GM19239 (cell line): ENCODE results near the gene NEUROD2.

Experiments used
- DNase-seq: peaks from one replicate; pipeline ENCODE4 v3.0.0; 2011; ENCODE audit warnings: low spot score; ENCODE audit not compliant: insufficient read length
- FAIRE-seq: peaks from 2 replicates; lab custom pipeline; 2011; peaks lifted over from hg19 to GRCh38; lab: Jason Lieb, UNC

The NEUROD2 gene

GRCh38 chr17:39621523-39622379 is 14.0 kb upstream of the NEUROD2 start:
- FAIRE-seq: peak; percentile 80
- DNase-seq: peak; percentile 93

DNA sequence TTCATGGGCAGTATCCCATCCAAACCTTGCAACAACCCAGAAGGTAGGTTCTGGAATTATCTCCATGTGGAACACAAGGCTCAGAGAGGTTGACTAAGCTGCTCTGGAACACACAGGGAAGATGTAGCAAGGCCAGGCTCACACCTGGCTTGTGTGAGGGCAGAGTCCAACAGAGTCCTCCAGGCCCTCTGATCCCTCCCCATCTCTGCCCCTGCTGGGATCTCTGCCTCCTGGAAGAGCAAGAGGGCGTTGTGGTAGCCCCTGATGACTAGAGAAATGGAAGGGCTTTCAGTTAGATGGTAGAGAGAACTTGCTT is 12.0 kb upstream of the NEUROD2 start:
- no peak for FAIRE-seq
- no peak for DNase-seq

DNA sequence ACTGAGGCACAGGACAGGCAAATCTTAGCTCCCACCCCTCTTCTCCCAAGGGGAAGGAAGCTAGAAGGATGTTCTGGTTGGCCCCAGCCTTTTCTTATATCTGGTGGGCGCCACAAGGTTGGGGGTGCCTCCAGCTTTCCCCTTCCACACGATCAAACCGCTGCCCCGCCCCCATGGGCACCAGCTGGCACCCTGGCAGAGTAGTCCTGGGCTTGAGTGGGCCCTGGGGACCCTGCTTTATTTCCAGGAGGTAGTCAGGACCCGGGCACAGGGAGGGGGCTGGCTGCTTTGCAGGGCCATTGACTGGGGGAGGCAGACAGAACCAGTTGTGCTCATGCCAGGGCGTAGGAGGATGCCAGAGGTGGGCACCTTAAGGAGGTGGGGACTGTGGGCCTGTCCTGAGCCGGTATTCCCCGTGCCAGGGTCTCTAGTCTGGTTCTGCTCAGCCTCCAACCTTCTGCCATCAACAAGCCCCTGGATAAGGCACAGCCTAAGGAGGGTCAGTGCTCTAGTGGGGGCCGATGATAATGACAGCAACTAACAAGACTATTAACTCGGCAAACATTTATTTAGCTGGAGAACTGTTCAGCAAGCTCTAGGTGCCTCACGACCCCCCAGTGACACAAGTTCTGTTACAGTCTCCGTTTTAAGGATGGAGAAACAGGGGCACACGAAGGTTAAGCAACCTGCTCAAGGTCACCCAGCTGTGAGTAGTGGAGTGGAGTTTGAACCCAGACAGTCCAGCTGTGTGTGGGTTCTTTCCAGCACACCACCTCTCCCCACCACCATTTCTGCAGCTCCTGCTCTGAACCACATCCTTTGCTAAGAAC is 11.5 kb upstream of the NEUROD2 start:
- DNase-seq (no peak), FAIRE-seq (no peak)

DNA sequence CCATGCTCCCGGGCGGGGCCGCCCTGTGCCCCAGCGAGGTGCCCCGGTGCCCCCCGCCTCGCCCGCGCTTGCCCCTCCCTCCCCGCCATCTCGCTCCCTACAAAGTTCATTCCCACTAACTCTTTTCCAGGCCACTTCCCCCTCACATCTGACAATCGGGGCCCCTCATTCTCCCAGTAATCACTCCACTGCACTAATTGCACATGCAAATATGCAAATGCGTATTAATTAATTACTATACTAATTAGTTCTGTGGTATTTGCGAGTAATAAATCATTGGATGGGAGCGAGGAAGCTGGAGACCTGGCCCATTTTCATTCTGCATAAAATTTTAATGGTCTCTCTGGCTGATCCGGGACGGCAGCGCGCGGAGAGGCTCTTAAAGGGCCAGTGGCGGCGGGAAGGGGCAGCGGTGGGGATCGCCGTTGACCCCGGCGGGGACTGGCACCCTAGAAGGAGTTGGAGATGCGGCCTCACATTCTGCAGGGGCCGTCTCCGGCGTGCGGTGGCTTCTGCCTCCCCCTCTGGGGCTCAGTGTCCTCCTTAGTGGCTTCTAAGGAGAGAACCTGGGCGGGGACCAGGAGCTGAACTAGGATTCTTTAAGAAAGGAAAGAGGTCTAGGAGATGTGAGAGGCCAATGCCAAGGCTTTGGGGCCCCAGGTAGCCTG is 10.7 kb upstream of the NEUROD2 start:
- FAIRE-seq (no peak), DNase-seq (no peak)

GRCh38 chr17:39617446-39618245 is 9.9 kb upstream of the NEUROD2 start:
- DNase-seq (peak; percentile 61), FAIRE-seq (peak; percentile 82)

DNA sequence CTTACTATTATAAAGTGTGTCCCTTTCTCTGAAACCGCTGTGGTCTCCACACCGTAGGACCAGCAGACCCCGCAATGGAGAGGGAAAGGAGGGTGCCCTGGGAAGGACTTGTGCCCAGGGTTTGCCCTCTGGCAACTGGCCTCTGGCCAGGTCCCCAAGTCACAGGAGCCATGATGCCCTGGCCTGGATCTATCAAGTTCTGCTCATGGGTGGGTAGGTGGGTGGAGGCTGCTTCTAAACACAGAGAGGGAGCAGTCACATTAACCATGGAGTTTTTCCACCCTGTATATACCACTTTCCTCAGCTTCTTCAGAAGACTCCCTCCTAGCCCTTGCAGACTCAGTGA is 9.4 kb upstream of the NEUROD2 start:
- no peak for FAIRE-seq
- no peak for DNase-seq

DNA sequence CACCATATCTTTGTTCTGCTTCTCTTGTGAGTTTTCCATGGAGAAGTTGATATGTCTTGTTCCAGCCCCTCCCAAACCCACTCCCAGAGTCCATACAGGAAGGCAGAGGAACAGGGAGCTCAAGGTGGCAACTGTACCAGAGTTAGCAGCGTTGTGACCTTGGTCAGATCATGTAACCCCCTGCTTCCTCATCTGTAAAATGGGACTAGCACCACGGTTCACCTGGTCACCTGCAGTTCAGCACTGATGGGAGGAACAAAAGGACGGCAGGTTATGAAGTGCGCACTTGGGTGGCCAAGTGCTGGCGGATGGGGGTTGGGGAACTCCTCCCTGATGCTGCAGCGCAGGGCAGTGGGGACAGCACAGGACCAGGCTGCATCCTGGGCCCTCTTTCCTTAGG is 7.7 kb upstream of the NEUROD2 start:
- FAIRE-seq: no peak
- no peak for DNase-seq

DNA sequence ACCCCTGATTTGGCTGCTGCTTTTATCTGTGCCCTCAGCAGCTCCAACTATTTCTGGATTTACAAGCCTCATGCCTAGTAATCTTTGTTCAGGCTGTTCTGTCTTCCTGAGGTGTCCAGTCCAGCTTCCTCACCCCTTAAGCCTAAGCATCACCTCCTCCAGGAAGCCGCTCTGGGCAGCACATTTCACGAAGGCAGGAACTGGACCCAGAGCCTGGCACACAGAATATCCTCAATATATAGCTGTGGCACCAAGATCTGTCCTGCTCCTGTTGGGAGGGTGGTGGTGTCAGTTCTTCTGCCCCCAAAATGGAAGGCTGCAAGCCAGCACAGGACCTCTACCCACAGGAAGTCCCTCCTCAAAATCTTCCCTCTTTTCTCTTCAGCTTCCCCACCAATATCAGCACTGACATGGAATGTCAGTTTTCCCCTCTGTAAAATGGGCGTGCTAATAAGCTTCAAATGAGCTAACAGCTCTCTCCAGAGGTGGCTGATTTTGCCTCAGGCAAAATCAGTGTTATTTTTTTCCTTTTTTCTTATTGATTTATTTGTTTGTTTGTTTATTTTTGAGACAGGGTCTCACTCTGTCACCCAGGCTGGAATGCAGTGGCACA is 6.9 kb upstream of the NEUROD2 start:
- no peak for FAIRE-seq

DNA sequence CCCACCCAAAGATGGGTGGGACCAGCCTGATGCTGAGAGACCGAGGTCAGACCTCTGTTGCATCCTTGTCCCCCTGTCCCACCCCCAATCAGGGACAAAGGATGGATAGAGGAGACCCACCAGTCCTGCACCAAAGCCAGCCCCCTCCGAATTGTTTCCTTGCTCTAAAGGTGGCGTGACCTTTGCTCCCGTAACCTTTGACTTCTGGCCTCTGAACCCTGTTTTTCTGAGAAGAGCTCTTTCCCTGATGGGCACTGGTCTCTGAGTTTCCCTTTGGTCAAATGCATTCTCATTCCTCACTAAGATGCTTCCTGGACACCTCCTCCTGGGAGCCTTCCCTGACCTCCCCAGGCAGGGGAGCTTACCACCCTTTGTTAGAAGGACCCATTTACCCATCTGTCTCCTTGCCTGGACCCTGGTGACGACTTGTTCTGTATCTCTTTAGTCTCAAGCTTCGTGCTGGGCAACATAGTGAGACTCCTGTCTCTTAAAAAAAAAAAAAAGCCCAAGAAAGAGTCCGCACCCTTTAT is 5.3 kb upstream of the NEUROD2 start:
- DNase-seq (no peak), FAIRE-seq (no peak)

More for the DNA sequence above, 6.9 kb upstream of the NEUROD2 start:
- DNase-seq: no peak

- FAIRE-seq (no peak), DNase-seq (no peak)
These were observed 4.7 kb upstream of the NEUROD2 start for GRCh38 chr17:39612291-39612894.

- DNase-seq: no peak
- FAIRE-seq: no peak
These were observed 3.8 kb upstream of the NEUROD2 start for GRCh38 chr17:39611401-39612112.

DNA sequence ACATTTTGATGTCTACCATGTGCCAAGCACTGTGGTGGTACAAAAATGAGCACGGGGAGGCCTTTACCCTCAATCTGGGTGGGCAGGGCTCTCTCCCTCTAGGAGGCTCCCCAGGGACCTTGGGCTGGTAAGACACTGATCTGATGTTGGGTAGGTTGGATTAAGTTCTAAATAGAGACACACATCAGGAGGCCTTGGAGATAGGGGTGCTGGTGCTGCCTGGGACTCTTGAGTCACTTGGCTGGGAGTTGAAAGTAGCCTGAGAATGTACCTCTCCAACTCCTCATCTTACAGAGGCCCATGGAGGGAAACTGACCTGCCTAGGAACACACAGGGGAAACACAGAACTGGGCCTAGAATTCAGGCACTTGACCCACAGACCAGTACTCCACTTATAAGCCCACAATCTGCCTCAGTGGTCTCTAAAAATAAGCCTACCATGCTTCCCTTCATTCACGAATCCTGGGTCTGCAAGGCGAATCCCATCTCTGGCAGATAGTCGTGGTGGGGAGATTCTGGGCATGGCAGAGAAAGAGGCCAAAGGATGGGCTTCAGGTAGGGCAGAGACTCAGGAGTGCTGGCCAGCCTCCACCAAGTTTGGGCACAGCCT is 1.8 kb upstream of the NEUROD2 start:
- FAIRE-seq (no peak), DNase-seq (no peak)

- no peak for DNase-seq
- no peak for FAIRE-seq
These were observed 642 bp upstream of the NEUROD2 start for GRCh38 chr17:39608142-39608981.

DNA sequence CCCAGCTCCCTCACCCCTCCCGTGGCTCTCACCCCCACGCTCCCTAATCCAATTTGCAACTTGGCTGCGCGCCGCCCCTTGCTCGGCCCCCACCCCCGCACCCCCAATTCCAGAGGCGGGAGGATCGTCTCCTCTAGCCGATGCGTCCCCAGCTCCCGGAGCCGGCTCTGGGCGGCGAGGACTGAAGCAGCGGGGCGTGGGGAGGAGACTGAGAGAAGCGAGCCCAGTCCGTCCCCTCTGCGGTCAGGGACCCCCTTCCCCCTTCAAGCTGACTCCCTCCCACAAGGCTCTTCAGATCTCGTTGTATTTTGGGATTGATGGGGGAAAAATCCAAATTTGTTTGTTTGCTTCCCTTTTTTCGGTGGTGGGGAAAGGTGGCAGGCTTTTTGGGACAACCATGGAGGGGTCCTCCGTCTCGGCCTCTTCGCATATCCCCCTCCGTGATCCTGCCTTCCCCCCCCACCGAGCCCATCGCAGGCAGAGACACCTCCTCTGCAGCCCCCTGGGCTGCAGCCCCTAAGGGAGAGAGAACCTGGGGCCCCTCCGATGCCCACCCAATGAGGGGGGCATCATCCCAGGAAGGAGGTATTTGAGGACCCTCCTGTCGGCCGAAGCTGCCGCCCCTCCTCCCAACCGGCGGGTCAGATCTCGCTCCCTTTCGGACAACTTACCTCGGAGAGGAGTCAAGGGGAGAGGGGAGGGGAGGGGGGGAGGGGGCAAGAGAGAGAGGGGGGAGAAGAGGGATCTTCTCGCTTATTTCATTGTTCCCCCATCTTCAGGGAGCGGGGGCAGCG is 466 bp downstream of the NEUROD2 start:
- no peak for DNase-seq
- no peak for FAIRE-seq

GRCh38 chr17:39606434-39607056 is 1.2 kb downstream of the NEUROD2 start:
- FAIRE-seq (no peak), DNase-seq (no peak)
